K562 (cell line): Measurements from ENCODE around the gene CRHR2. TPM values are rescaled to one million over a fixed set of nuclear protein-coding genes. Genes with fewer than 3 reads are reported as not detected.

ENCODE experiments used
- ATAC-seq: fragments of 200-7000 bp; cut with Tn5 transposase; 3 replicates; pipeline ENCODE4 v1.9.1; 2020; ENCODE audit warnings: moderate library complexity
- BruUV-seq: library from RNA; stranded (reverse); fragments of 400-500 nt; replicated peaks from 2 replicates; lab custom pipeline; 2021; lab: Mats Ljungman, UMichigan
- CTCF ChIA-PET: fragments of 300-600 bp; formaldehyde crosslinking; extraction: SDS; loops from one replicate; lab custom pipeline; 2021; ENCODE audit warnings: low intra/inter-chr PET ratio; lab: Yijun Ruan, JAX
- POLR2A ChIA-PET: fragments of 300-600, 350-650 bp; sonication (Branson Sonifier 250); formaldehyde crosslinking; extraction: SDS; loops from one replicate; lab custom pipeline; 2021; ENCODE audit warnings: antibody characterized with exemption, inconsistent platforms; lab: Yijun Ruan, JAX
- DNase-seq, 4 experiments: peaks; one replicate each; pipeline versions ENCODE4 v3.0.0 to v3.0.0-alpha.2; 2011 to 2018; ENCODE audit warnings: low spot score in 3 of 4, mixed read lengths in 3 of 4; ENCODE audit errors: extremely low read depth in 1 of 4
- FAIRE-seq: peaks from 2 replicates; lab custom pipeline; 2011; peaks lifted over from hg19 to GRCh38; lab: Jason Lieb, UNC
- H2AFZ ChIP-seq: 2 replicates; pipeline ENCODE4 v1.6.0; 2011; ENCODE audit warnings: low read depth, low read length, control low read depth, inconsistent platforms
- H3K27ac ChIP-seq: fragments of 200-600 bp; 3 replicates; pipeline ENCODE4 v1.8.0; 2011; ENCODE audit warnings: low read depth, mild to moderate bottlenecking, control low read depth, inconsistent platforms, low read length, moderate library complexity, mixed read lengths; ENCODE audit errors: extremely low read depth
- H3K27me3 ChIP-seq, 2 experiments: fragments of 300-600 bp in 1 of 2; 2 replicates in 1 of 2; 3 replicates in 1 of 2; pipeline versions ENCODE4 v1.6.0 to v1.8.0; 2011; ENCODE audit warnings: inconsistent platforms in 2 of 2, low read length in 2 of 2, mild to moderate bottlenecking in 1 of 2, mixed read lengths in 1 of 2, moderate library complexity in 1 of 2; ENCODE audit not compliant: control insufficient read depth in 2 of 2, insufficient read depth in 2 of 2
- H3K36me3 ChIP-seq: fragments of 300-600 bp; 3 replicates; pipeline ENCODE4 v1.8.0; 2011; ENCODE audit warnings: mild to moderate bottlenecking, low read length, inconsistent platforms; ENCODE audit not compliant: control insufficient read depth, insufficient read depth
- H3K4me1 ChIP-seq, 2 experiments: fragments of 200-600 bp in 1 of 2; replicated peaks in 1 of 2; 2 replicates in 1 of 2; 3 replicates in 1 of 2; pipeline versions ENCODE4 v1.5.1 to v1.8.0; 2011; ENCODE audit warnings: inconsistent platforms in 2 of 2, low read length in 2 of 2, mild to moderate bottlenecking in 1 of 2, mixed read lengths in 1 of 2, moderate library complexity in 1 of 2; ENCODE audit not compliant: control insufficient read depth in 2 of 2, insufficient read depth in 2 of 2
- H3K4me2 ChIP-seq: 2 replicates; pipeline ENCODE4 v1.6.1; 2011; ENCODE audit warnings: low read length, control low read depth, inconsistent platforms, mixed read lengths; ENCODE audit not compliant: insufficient read depth
- H3K4me3 ChIP-seq: fragments of 200-600 bp; sonication (generic), shearing (Covaris generic); 2 replicates; pipeline ENCODE4 v1.5.1; 2016; ENCODE audit warnings: control low read depth, inconsistent platforms
- H3K79me2 ChIP-seq: fragments of 200-600 bp; 3 replicates; pipeline ENCODE4 v1.8.0; 2011; ENCODE audit warnings: low read length, inconsistent platforms; ENCODE audit not compliant: control insufficient read depth, insufficient read depth
- H3K9ac ChIP-seq, 2 experiments: 2 replicates each; pipeline versions ENCODE4 v1.6.0 to v1.6.1; 2011; ENCODE audit warnings: low read depth in 2 of 2, low read length in 2 of 2, control low read depth in 1 of 2, inconsistent platforms in 1 of 2, mild to moderate bottlenecking in 1 of 2, mixed read lengths in 1 of 2; ENCODE audit not compliant: insufficient read depth in 1 of 2
- H3K9me1 ChIP-seq: one replicate; pipeline ENCODE4 v1.6.0; 2011; ENCODE audit warnings: inconsistent platforms, mild to moderate bottlenecking, low read length, moderate library complexity; ENCODE audit not compliant: control insufficient read depth, insufficient read depth
- H3K9me3 ChIP-seq: replicated peaks from 2 replicates; pipeline ENCODE4 v1.5.1; 2011; ENCODE audit warnings: low read depth, low read length, inconsistent platforms; ENCODE audit not compliant: control insufficient read depth, insufficient read depth
- H4K20me1 ChIP-seq: replicated peaks from 2 replicates; pipeline ENCODE4 v1.6.1; 2011; ENCODE audit warnings: low read length, inconsistent platforms, mixed read lengths; ENCODE audit not compliant: control insufficient read depth, insufficient read depth
- CBFB ChIP-seq: sonication (generic); formaldehyde crosslinking; IDR thresholded peaks from 2 replicates; pipeline ENCODE4 v1.4.0; 2020; ENCODE audit warnings: mild to moderate bottlenecking, missing genetic modification reagents
- ELF2 ChIP-seq: fragments of 250-450 bp; sonication (Bioruptor Pico); IDR thresholded peaks from 2 replicates; pipeline ENCODE4 v1.5.0; 2021; ENCODE audit warnings: mild to moderate bottlenecking
- EWSR1 ChIP-seq: fragments of 450-650 bp; IDR thresholded peaks from 2 replicates; pipeline ENCODE4 v1.6.1; 2018; ENCODE audit warnings: borderline replicate concordance, mild to moderate bottlenecking, low read depth, moderate library complexity; ENCODE audit not compliant: partially characterized antibody
- POLR2B ChIP-seq: fragments of 450-650 bp; IDR thresholded peaks from 2 replicates; pipeline ENCODE4 v1.6.1; 2018; ENCODE audit warnings: low read depth; ENCODE audit not compliant: partially characterized antibody
- POLR2G ChIP-seq: fragments of 200-400 bp; formaldehyde crosslinking; IDR thresholded peaks from 2 replicates; pipeline ENCODE4 v1.6.1; 2017; ENCODE audit warnings: low read depth, mild to moderate bottlenecking, antibody characterized with exemption, low read length, moderate library complexity
- RBM22 ChIP-seq: fragments of 200-400 bp; formaldehyde crosslinking; IDR thresholded peaks from 2 replicates; pipeline ENCODE4 v1.6.1; 2018; ENCODE audit warnings: low read length, low read depth; ENCODE audit not compliant: poor library complexity, severe bottlenecking
- ZBTB8A ChIP-seq: fragments of 450-650 bp; IDR thresholded peaks from 2 replicates; pipeline ENCODE4 v1.6.1; 2018; ENCODE audit warnings: mild to moderate bottlenecking, moderate library complexity; ENCODE audit not compliant: partially characterized antibody
- WGBS: fragments of 100-300 bp; shearing (Covaris generic); methylation state at CpG from one replicate; pipeline ENCODE4 v1.1.6; 2016; ENCODE audit warnings: low coverage, mixed read lengths; ENCODE audit not compliant: insufficient coverage; ENCODE audit errors: missing lambda C conversion rate; 5-methylcytosine and 5-hydroxymethylcytosine counted together
- in situ Hi-C: fragments of 300-500 bp; cut with MboI; formaldehyde crosslinking; loops from 4 replicates; pipeline ENCODE4 v1.15.0; 2018; ENCODE audit warnings: inconsistent platforms, mixed read lengths
- intact Hi-C: fragments of 100-400 bp; cut with micrococcal nuclease; formaldehyde crosslinking; loops from 2 replicates; pipeline ENCODE4 v1.14.2; 2022
- polyA plus RNA-seq, 8 experiments: library from polyadenylated mRNA; depleted of rRNA in 4 of 8; stranded (reverse) in 5 of 8; unstranded in 3 of 8; fragments of >200 nt; fragmentation: Nextera tagmentation in 2 of 8; fragmentation: Illumina TruSeq in 1 of 8; extraction: Ambion mirVana in 2 of 8; extraction: Trizol in 1 of 8; gene quantifications; 2 replicates each; pipeline versions ENCODE4 v1.2.1 to v1.2.3, GENCODE V29; 2011 to 2014; ENCODE audit warnings: inconsistent platforms in 1 of 8, missing spikeins in 1 of 8
- total RNA-seq, 7 experiments: library from RNA; depleted of rRNA in 6 of 7; stranded (reverse); fragments of >200 nt in 6 of 7; fragmentation: Illumina TruSeq in 2 of 7; extraction: Trizol in 2 of 7; gene quantifications; 2 replicates each; pipeline versions ENCODE4 v1.2.1 to v1.2.3, GENCODE V29; 2011 to 2021; ENCODE audit warnings: low replicate concordance in 1 of 7
- TF ChIP-seq, protein P1 (sequence below): sonication (generic); formaldehyde crosslinking; IDR thresholded peaks from 2 replicates; pipeline ENCODE4 v1.9.0; 2022; ENCODE audit warnings: mild to moderate bottlenecking, missing genetic modification reagents

The CRHR2 gene
- total and polyA plus RNA-seq, 9 of the 15 experiments (the other 6 are each of a cell fraction or from before 2014, with no cell fraction given): not detected

DNA sequence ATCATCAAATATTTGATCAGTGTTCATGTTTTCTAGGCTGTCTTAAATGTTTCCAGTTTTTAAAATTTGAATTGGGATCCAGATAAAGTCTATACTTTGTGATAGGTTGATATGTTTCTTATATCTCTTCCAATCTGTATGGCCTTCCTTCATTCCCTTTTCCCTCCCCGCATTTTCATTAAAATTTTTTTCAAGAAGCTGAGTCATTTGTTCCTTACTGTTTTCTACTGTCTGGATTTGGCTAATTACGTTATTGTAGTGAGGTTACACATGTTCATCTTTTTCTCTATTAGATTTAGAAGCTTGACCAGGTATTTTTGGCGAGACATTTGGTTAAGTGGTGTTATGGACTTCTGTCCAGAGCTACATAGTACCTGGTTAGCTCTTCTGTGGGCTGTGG is 76.4 kb downstream of the CRHR2 start:
- Histone ChIP-seq H3K4me2 (no peak overlapping the region), H3K27me3 (no peaks in the 10 kb centered on the region), H3K9me1 (no peaks in the 10 kb centered on the region), H3K4me3 (no peak overlapping the region), H3K9me3 (no peaks in the 10 kb centered on the region), H3K36me3 (peaks cover 92% of the 10 kb centered on the region), H2AFZ (no peak overlapping the region), H3K27ac (no peak overlapping the region), H4K20me1 (0 out of 2 replicates have a peak, but pooled peaks cover 3% of the 10 kb centered on the region), H3K4me1 (no peaks in the 10 kb centered on the region), H3K79me2 (peaks cover 82% of the 10 kb centered on the region)
- DNase-seq (no peak), ATAC-seq (0 out of 3 replicates have a peak, but pooled peaks have one; percentile 18), FAIRE-seq (no peak)
- 98% methylated on average over 3 of the region's 3 CpGs for WGBS
- intact Hi-C loops: loop anchor here (2.0 kb wide), 1 partner anchor 13 kb away; no protein-coding TSS in a partner anchor
- ChIA-PET CTCF (no interaction called here), POLR2A (interaction anchor here (0.6 to 2.9 kb wide), 8 partner anchors 8 to 172 kb away, joined by 3 to 19 read pairs (median 4); no protein-coding TSS in a partner anchor)
- BruUV-seq: no TSS peak
- in situ Hi-C loops: no loop called here
- no peak for TF ChIP-seq ELF2 (CRISPR knock-in tag)
- no peak for TF ChIP-seq CBFB
- TF ChIP-seq POLR2B: no peak
- TF ChIP-seq POLR2G: peak; percentile 13; the same call in 1 of the 2 replicates
- TF ChIP-seq, protein P1, sequence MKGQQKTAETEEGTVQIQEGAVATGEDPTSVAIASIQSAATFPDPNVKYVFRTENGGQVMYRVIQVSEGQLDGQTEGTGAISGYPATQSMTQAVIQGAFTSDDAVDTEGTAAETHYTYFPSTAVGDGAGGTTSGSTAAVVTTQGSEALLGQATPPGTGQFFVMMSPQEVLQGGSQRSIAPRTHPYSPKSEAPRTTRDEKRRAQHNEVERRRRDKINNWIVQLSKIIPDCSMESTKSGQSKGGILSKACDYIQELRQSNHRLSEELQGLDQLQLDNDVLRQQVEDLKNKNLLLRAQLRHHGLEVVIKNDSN (CRISPR knock-in tag): no peak
- no peak for TF ChIP-seq EWSR1
- TF ChIP-seq RBM22: peak; percentile 10
- TF ChIP-seq ZBTB8A: no peak
- TF ChIP-seq, all 486 proteins: peak for 2
- no peak overlapping the region for H3K9ac ChIP-seq
